GM18870 (cell line): Measurements from ENCODE around the gene MAST4.

Experiments
- ATAC-seq: cut with Tn5 transposase; IDR thresholded peaks from one replicate; pipeline ENCODE4 v1.9.1; 2021; ENCODE audit warnings: moderate library complexity; ENCODE audit not compliant: unreplicated experiment

Gene MAST4

GRCh38 chr5:67030289-67031056 is 434.3 kb downstream of the MAST4 start:
- ATAC-seq, result no peak

GRCh38 chr5:67031057-67031443 is 434.9 kb downstream of the MAST4 start:
- ATAC-seq, result no peak

- no peak for ATAC-seq
Observed at GRCh38 chr5:67031692-67032091, 435.5 kb downstream of the MAST4 start.

- ATAC-seq, result no peak
Observed at GRCh38 chr5:67032921-67033664, 436.9 kb downstream of the MAST4 start.

GRCh38 chr5:67033880-67034651 is 437.9 kb downstream of the MAST4 start:
- ATAC-seq, result no peak

GRCh38 chr5:67035098-67035740 is 439.0 kb downstream of the MAST4 start:
- no peak for ATAC-seq

GRCh38 chr5:67037171-67037570 is 441.0 kb downstream of the MAST4 start:
- ATAC-seq, result no peak

GRCh38 chr5:67038817-67039603 is 442.8 kb downstream of the MAST4 start:
- no peak for ATAC-seq

- ATAC-seq, result no peak
Observed at GRCh38 chr5:67042176-67043003, 446.2 kb downstream of the MAST4 start.

GRCh38 chr5:67043796-67044511 is 447.8 kb downstream of the MAST4 start:
- ATAC-seq, result no peak

GRCh38 chr5:67045816-67046740 is 449.9 kb downstream of the MAST4 start:
- no peak for ATAC-seq

GRCh38 chr5:67047160-67047559 is 451.0 kb downstream of the MAST4 start:
- ATAC-seq, result no peak

GRCh38 chr5:67047616-67048015 is 451.4 kb downstream of the MAST4 start:
- ATAC-seq, result no peak

GRCh38 chr5:67050125-67050524 is 453.9 kb downstream of the MAST4 start:
- no peak for ATAC-seq

GRCh38 chr5:67050635-67051034 is 454.4 kb downstream of the MAST4 start:
- no peak for ATAC-seq

- no peak for ATAC-seq
Observed at GRCh38 chr5:67051164-67051563, 455.0 kb downstream of the MAST4 start.

- ATAC-seq, result no peak
Observed at GRCh38 chr5:67052034-67052433, 455.8 kb downstream of the MAST4 start.

- no peak for ATAC-seq
Observed at GRCh38 chr5:67053229-67053628, 457.0 kb downstream of the MAST4 start.
